GM12865 (cell line): ENCODE data around the gene EPHB2.

Source experiments
- DNase-seq: peaks from one replicate; pipeline ENCODE4 v3.0.0; 2010; ENCODE audit warnings: low read depth
- H3K4me3 ChIP-seq: 2 replicates; pipeline ENCODE4 v1.5.1; 2011; ENCODE audit warnings: mild to moderate bottlenecking, low read depth, low read length, control low read depth
- CTCF ChIP-seq: IDR thresholded peaks from 2 replicates; pipeline ENCODE4 v1.5.1; 2011; ENCODE audit warnings: low read length, control low read depth, low read depth, inconsistent platforms; ENCODE audit not compliant: insufficient read depth; ENCODE audit errors: missing control alignments

EPHB2 gene

DNA sequence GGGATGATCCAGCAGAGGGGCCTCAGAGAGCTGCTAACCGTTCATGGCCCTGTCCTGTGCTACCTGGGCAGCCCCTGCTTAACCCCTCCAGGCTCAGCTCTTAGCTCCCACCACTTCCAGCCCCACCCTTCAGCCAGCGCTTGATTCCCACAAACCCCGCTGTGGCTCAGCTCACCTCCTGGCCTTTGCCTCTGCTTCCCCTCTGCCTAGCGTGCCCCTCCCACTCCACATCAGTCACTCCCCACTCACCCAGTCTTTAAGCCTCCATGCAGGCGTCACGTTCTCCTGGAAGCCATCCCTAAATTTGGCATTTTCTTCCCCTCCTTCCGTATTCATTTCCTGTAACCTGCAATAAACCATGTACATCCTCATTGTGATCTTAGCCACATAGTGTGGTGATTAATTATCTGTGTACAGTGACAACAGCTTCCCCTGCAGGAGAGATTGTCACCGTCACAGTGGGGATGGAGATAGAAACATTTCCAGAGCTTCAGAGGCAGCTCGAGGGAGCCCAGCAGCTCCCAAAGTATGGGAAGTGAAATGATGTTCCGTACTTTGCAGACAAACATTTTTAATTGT, 65.5 kb downstream of the EPHB2 start:
- H3K4me3 ChIP-seq = no peak overlapping the region
- DNase-seq = no peak

DNA sequence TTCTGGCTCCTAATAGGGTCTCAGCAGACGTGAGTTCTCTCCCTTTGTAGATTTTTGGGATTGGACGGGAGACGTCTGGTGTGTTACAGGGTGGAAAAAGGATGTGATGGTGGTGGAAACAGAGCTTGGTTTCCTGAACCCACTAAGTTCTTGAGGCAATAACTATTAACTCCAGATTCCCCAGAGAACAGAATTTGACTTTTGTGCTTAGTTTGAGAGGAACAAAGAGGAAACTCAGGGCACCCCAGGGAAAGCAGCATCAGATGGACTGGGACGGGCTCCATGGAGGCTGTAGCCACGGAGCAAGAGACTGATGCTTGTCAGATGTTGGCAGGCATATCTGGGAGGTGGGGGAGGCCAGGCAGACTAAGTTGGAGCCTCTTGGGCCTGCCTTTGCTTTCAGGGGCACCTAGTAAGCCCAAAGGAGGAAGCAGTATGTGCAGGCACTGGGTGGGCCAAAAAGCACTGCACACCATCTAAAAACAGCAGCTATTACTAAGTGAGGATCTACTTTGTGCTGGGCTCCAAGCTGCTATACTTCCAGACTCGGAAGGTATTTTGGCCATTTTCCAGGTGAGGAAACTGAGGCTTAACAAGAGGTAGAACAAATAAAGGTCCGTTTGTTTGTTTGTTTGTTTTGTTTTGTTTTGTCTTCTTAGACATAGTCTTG, 66.9 kb downstream of the EPHB2 start:
- no peak overlapping the region for H3K4me3 ChIP-seq
- no peak for TF ChIP-seq CTCF
- DNase-seq = no peak

More for the DNA sequence above, 65.5 kb downstream of the EPHB2 start:
- TF ChIP-seq CTCF = no peak

DNA sequence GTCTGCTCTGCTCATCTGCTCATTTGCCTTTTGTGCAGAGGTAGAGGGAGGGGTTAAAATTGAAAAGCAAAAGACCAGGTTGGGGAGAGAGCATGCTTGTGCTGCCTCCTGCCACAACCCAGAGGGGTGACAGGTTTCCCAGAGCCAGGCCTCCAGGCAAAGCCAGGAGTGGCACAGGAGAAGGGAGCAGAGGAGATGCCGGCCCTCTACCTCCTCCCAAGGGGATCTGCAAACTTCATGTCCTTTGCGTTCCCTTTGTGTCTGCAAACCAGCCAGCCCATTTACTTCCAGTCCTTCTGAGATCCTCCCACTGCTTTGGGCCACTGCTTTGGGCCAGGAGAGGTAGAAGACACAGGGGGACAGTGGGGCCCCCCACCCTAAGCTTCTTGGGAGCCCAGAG, 67.8 kb downstream of the EPHB2 start:
- no peak for DNase-seq
- H3K4me3 ChIP-seq = no peak overlapping the region
- TF ChIP-seq CTCF = no peak

- H3K4me3 ChIP-seq = no peak overlapping the region
- no peak for DNase-seq
- no peak for TF ChIP-seq CTCF
These were observed 68.4 kb downstream of the EPHB2 start for GRCh38 chr1:22778862-22779520.

DNA sequence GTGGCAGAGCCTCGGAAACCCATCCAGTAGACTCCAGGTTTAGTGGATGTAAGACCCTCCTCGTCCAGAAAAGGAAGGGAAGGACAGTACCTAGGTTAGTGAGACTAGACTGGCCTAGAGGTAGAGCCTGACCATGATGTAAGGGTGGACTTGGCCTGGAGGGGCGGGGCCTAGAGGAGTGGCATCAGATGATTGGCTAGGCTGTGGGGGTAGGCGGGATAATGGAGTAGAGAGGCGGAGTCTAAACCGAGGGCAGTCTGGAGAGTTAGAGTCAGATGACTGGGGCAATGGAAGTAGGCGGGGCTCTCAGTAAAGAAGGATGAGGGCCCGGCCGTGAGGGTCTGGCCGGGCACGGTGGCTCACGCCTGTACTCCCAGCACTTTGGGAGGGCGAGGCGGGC, 70.1 kb downstream of the EPHB2 start:
- H3K4me3 ChIP-seq = no peak overlapping the region
- DNase-seq = peak; percentile 30
- TF ChIP-seq CTCF = no peak

- no peak for DNase-seq
- TF ChIP-seq CTCF = no peak
- no peak overlapping the region for H3K4me3 ChIP-seq
These were observed 70.8 kb downstream of the EPHB2 start for GRCh38 chr1:22781483-22781882.
